Thoracic aorta (tissue), 2 donors: ENCODE results near the gene ANO7. TPM values are rescaled to one million over a fixed set of nuclear protein-coding genes. Genes with fewer than 3 reads are reported as not detected.

Source experiments
- ATAC-seq: fragments of 150-250 bp; one replicate; pipeline ENCODE4 v1.8.0; 2017; ENCODE audit warnings: low read depth; ENCODE audit not compliant: insufficient number of reproducible peaks, low FRiP score
- DNase-seq: peaks from one replicate; pipeline ENCODE4 v3.0.0-alpha.2; 2020; ENCODE audit warnings: low spot score
- H3K27ac ChIP-seq, 2 donors: fragments of 200-600 bp; sonication (generic); 1 replicate in 1 of 2; 2 replicates in 1 of 2; pipeline ENCODE4 v1.5.1; 2016; ENCODE audit warnings: mild to moderate bottlenecking in 2 of 2, moderate library complexity in 2 of 2
- H3K27me3 ChIP-seq: fragments of 200-600 bp; sonication (generic); replicated peaks from 2 replicates; pipeline ENCODE4 v1.6.0; 2016; ENCODE audit warnings: mild to moderate bottlenecking; ENCODE audit not compliant: insufficient read depth
- H3K36me3 ChIP-seq: fragments of 200-600 bp; sonication (generic); one replicate; pipeline ENCODE4 v1.5.1; 2016
- H3K4me1 ChIP-seq, 2 donors: fragments of 200-600 bp; sonication (generic); 1 replicate in 1 of 2; 2 replicates in 1 of 2; pipeline versions ENCODE4 v1.5.1 to v1.6.0; 2016; ENCODE audit warnings: low read depth in 2 of 2, mild to moderate bottlenecking in 1 of 2; ENCODE audit not compliant: control insufficient read depth in 1 of 2
- H3K4me3 ChIP-seq: fragments of 200-600 bp; sonication (generic); 2 replicates; pipeline ENCODE4 v1.5.1; 2016; ENCODE audit warnings: mild to moderate bottlenecking
- H3K9me3 ChIP-seq: fragments of 200-600 bp; sonication (generic); 2 replicates; pipeline ENCODE4 v1.5.1; 2016
- CTCF ChIP-seq: fragments of 200-600 bp; sonication (generic); IDR thresholded peaks from one replicate; pipeline ENCODE4 v1.5.1; 2019; ENCODE audit warnings: antibody characterized with exemption
- total RNA-seq, 2 donors: library from RNA; depleted of rRNA; stranded (reverse); fragments of >200 nt; gene quantifications; one replicate each; pipeline versions ENCODE4 v1.1.0 to v1.2.3, GENCODE V29; 2016

Gene ANO7
- total RNA-seq, 2 donors from 2014 or later, result 0.27 to 1.2 TPM

- Histone ChIP-seq H3K9me3 (no peaks in the 10 kb centered on the region), H3K4me1 (peaks cover 4 to 13% of the 10 kb centered on the region in 2 donors), H3K36me3 (peaks cover 34% of the 10 kb centered on the region), H3K27ac (no peak overlapping the region), H3K4me3 (no peak overlapping the region), H3K27me3 (no peaks in the 10 kb centered on the region)
- no peak for TF ChIP-seq CTCF
- ATAC-seq (no peak), DNase-seq (no peak)
Measured at GRCh38 chr2:241159116-241159515, 29.4 kb upstream of the ANO7 start.

- no peak for ATAC-seq
- no peaks in the 10 kb centered on the region for H3K9me3 ChIP-seq
- TF ChIP-seq CTCF, result no peak
- H3K4me3 ChIP-seq, result no peak overlapping the region
- H3K27me3 ChIP-seq, result no peaks in the 10 kb centered on the region
- no peak for DNase-seq
- H3K36me3 ChIP-seq, result peaks cover 36% of the 10 kb centered on the region
- H3K4me1 ChIP-seq, result peaks cover 4 to 13% of the 10 kb centered on the region in 2 donors
- H3K27ac ChIP-seq, result no peak overlapping the region
Measured at GRCh38 chr2:241160318-241160717, 28.2 kb upstream of the ANO7 start.

- DNase-seq (peak; percentile 36), ATAC-seq (peak; percentile 50)
- H3K36me3 ChIP-seq, result peaks cover 50% of the 10 kb centered on the region
- H3K27me3 ChIP-seq, result no peaks in the 10 kb centered on the region
- no peaks in the 10 kb centered on the region for H3K9me3 ChIP-seq
- peak overlapping the region; percentile 14 to 44 for H3K27ac ChIP-seq
- H3K4me3 ChIP-seq, result no peak overlapping the region
- TF ChIP-seq CTCF, result no peak
- peaks cover 4 to 13% of the 10 kb centered on the region in 2 donors for H3K4me1 ChIP-seq
Measured at GRCh38 chr2:241161646-241162281, 26.7 kb upstream of the ANO7 start.

- no peak for TF ChIP-seq CTCF
- Histone ChIP-seq H3K27ac (no peak overlapping the region), H3K36me3 (peaks cover 38% of the 10 kb centered on the region), H3K4me3 (no peak overlapping the region), H3K9me3 (no peaks in the 10 kb centered on the region), H3K27me3 (no peaks in the 10 kb centered on the region), H3K4me1 (peaks cover 4 to 13% of the 10 kb centered on the region in 2 donors)
- ATAC-seq (no peak), DNase-seq (no peak)
Measured at GRCh38 chr2:241163601-241164118, 24.8 kb upstream of the ANO7 start.

- H3K36me3 ChIP-seq, result peaks cover 47% of the 10 kb centered on the region
- no peak overlapping the region for H3K4me3 ChIP-seq
- H3K27ac ChIP-seq, result no peak overlapping the region
- no peak for TF ChIP-seq CTCF
- peaks cover 13% of the 10 kb centered on the region for H3K9me3 ChIP-seq
- no peaks in the 10 kb centered on the region for H3K4me1 ChIP-seq
- ATAC-seq, result no peak
- no peak for DNase-seq
- H3K27me3 ChIP-seq, result no peaks in the 10 kb centered on the region
Measured at GRCh38 chr2:241168366-241168765, 20.1 kb upstream of the ANO7 start.
